ACC112 (cell line): ENCODE measurements around the gene TENT4A.

Experiments used
- H2AFZ ChIP-seq: fragments of 200-600 bp; sonication (generic); one replicate; pipeline ENCODE4 v1.6.0; 2017; ENCODE audit warnings: antibody characterized with exemption, low read length; ENCODE audit not compliant: unreplicated experiment
- H3K27ac ChIP-seq: fragments of 200-600 bp; sonication (generic); 2 replicates; pipeline ENCODE4 v1.5.1; 2014; ENCODE audit warnings: low read depth, mild to moderate bottlenecking, antibody characterized with exemption, low read length, moderate library complexity
- H3K27me3 ChIP-seq: fragments of 200-600 bp; sonication (generic); 2 replicates; pipeline ENCODE4 v1.6.1; 2014; ENCODE audit warnings: mild to moderate bottlenecking, antibody characterized with exemption, low read length, moderate library complexity, mixed read lengths; ENCODE audit not compliant: insufficient read depth
- H3K36me3 ChIP-seq: fragments of 200-600 bp; sonication (generic); 2 replicates; pipeline ENCODE4 v1.6.1; 2016; ENCODE audit warnings: mild to moderate bottlenecking, antibody characterized with exemption, low read length, moderate library complexity, mixed read lengths; ENCODE audit not compliant: insufficient read depth
- H3K4me1 ChIP-seq: fragments of 200-600 bp; sonication (generic); one replicate; pipeline ENCODE4 v1.6.1; 2016; ENCODE audit warnings: low read length, mixed read lengths; ENCODE audit not compliant: insufficient read depth, unreplicated experiment, control insufficient read depth
- H3K4me3 ChIP-seq: fragments of 200-600 bp; sonication (generic); 2 replicates; pipeline ENCODE4 v1.5.1; 2014; ENCODE audit warnings: mild to moderate bottlenecking, low read depth, low read length
- H3K79me2 ChIP-seq: fragments of 200-600 bp; sonication (generic); one replicate; pipeline ENCODE4 v1.6.0; 2016; ENCODE audit warnings: low read length; ENCODE audit not compliant: control insufficient read depth, unreplicated experiment, insufficient read depth

Gene TENT4A

GRCh38 chr5:6785161-6785860 lies 72.1 kb downstream of the TENT4A start:
- H2AFZ ChIP-seq, result no peak overlapping the region
- no peaks in the 10 kb centered on the region for H3K36me3 ChIP-seq
- no peaks in the 10 kb centered on the region for H3K27me3 ChIP-seq
- H3K79me2 ChIP-seq, result no peaks in the 10 kb centered on the region
- H3K27ac ChIP-seq, result no peak overlapping the region
- no peaks in the 10 kb centered on the region for H3K4me1 ChIP-seq
- H3K4me3 ChIP-seq, result no peak overlapping the region

GRCh38 chr5:6785861-6786180 lies 72.6 kb downstream of the TENT4A start:
- H3K36me3 ChIP-seq, result no peaks in the 10 kb centered on the region
- no peak overlapping the region for H3K4me3 ChIP-seq
- no peak overlapping the region for H2AFZ ChIP-seq
- H3K27me3 ChIP-seq, result no peaks in the 10 kb centered on the region
- H3K79me2 ChIP-seq, result no peaks in the 10 kb centered on the region
- H3K27ac ChIP-seq, result no peak overlapping the region
- H3K4me1 ChIP-seq, result no peaks in the 10 kb centered on the region

GRCh38 chr5:6786786-6787495 lies 73.7 kb downstream of the TENT4A start:
- H3K27me3 ChIP-seq, result peaks cover 4% of the 10 kb centered on the region
- H2AFZ ChIP-seq, result no peak overlapping the region
- no peaks in the 10 kb centered on the region for H3K36me3 ChIP-seq
- H3K27ac ChIP-seq, result no peak overlapping the region
- no peak overlapping the region for H3K4me3 ChIP-seq
- H3K4me1 ChIP-seq, result no peaks in the 10 kb centered on the region
- H3K79me2 ChIP-seq, result no peaks in the 10 kb centered on the region

- peaks cover 14% of the 10 kb centered on the region for H3K27me3 ChIP-seq
- H2AFZ ChIP-seq, result no peak overlapping the region
- H3K4me1 ChIP-seq, result no peaks in the 10 kb centered on the region
- H3K36me3 ChIP-seq, result no peaks in the 10 kb centered on the region
- no peak overlapping the region for H3K27ac ChIP-seq
- no peaks in the 10 kb centered on the region for H3K79me2 ChIP-seq
- no peak overlapping the region for H3K4me3 ChIP-seq
Observed at GRCh38 chr5:6787941-6788340, 74.7 kb downstream of the TENT4A start.

- Histone ChIP-seq H3K36me3 (no peaks in the 10 kb centered on the region), H3K27me3 (peaks cover 17% of the 10 kb centered on the region), H3K4me1 (no peaks in the 10 kb centered on the region), H3K79me2 (no peaks in the 10 kb centered on the region), H2AFZ (no peak overlapping the region), H3K27ac (no peak overlapping the region), H3K4me3 (no peak overlapping the region)
Observed at GRCh38 chr5:6788439-6788838, 75.2 kb downstream of the TENT4A start.

GRCh38 chr5:6788956-6789649 lies 75.9 kb downstream of the TENT4A start:
- Histone ChIP-seq H2AFZ (no peak overlapping the region), H3K27ac (no peak overlapping the region), H3K79me2 (no peaks in the 10 kb centered on the region), H3K36me3 (no peaks in the 10 kb centered on the region), H3K27me3 (peaks cover 19% of the 10 kb centered on the region), H3K4me3 (no peak overlapping the region), H3K4me1 (no peaks in the 10 kb centered on the region)

- H3K36me3 ChIP-seq, result no peaks in the 10 kb centered on the region
- H3K4me1 ChIP-seq, result no peaks in the 10 kb centered on the region
- no peak overlapping the region for H3K4me3 ChIP-seq
- peaks cover 19% of the 10 kb centered on the region for H3K27me3 ChIP-seq
- H3K79me2 ChIP-seq, result no peaks in the 10 kb centered on the region
- H2AFZ ChIP-seq, result no peak overlapping the region
- H3K27ac ChIP-seq, result no peak overlapping the region
Observed at GRCh38 chr5:6790346-6790865, 77.2 kb downstream of the TENT4A start.

- H3K4me3 ChIP-seq, result no peak overlapping the region
- no peak overlapping the region for H3K27ac ChIP-seq
- no peaks in the 10 kb centered on the region for H3K79me2 ChIP-seq
- no peaks in the 10 kb centered on the region for H3K36me3 ChIP-seq
- no peaks in the 10 kb centered on the region for H3K4me1 ChIP-seq
- no peak overlapping the region for H2AFZ ChIP-seq
- H3K27me3 ChIP-seq, result peaks cover 21% of the 10 kb centered on the region
Observed at GRCh38 chr5:6791031-6791430, 77.8 kb downstream of the TENT4A start.

- no peak overlapping the region for H3K4me3 ChIP-seq
- no peak overlapping the region for H2AFZ ChIP-seq
- no peak overlapping the region for H3K27ac ChIP-seq
- no peaks in the 10 kb centered on the region for H3K4me1 ChIP-seq
- no peaks in the 10 kb centered on the region for H3K79me2 ChIP-seq
- H3K36me3 ChIP-seq, result no peaks in the 10 kb centered on the region
- peaks cover 25% of the 10 kb centered on the region for H3K27me3 ChIP-seq
Observed at GRCh38 chr5:6792376-6792775, 79.1 kb downstream of the TENT4A start.

- Histone ChIP-seq H3K36me3 (no peaks in the 10 kb centered on the region), H3K4me3 (no peak overlapping the region), H3K79me2 (no peaks in the 10 kb centered on the region), H3K27me3 (peaks cover 29% of the 10 kb centered on the region), H2AFZ (no peak overlapping the region), H3K27ac (no peak overlapping the region), H3K4me1 (no peaks in the 10 kb centered on the region)
Observed at GRCh38 chr5:6792911-6793471, 79.8 kb downstream of the TENT4A start.
